A549 (cell line): Measurements from ENCODE around the gene VDAC1. TPM values are rescaled to one million over a fixed set of nuclear protein-coding genes. Genes with fewer than 3 reads are reported as not detected.
A peak's percentile ranks its signal among the peaks of the same experiment; 100 is the strongest.

ENCODE experiments used
- ATAC-seq, 2 experiments: fragments of 200-7000 bp in 1 of 2; fragments of >200 bp in 1 of 2; cut with Nextera tagmentation in 1 of 2; cut with Tn5 transposase in 1 of 2; 3 replicates each; pipeline versions ENCODE4 v1.8.0 to v1.9.1; 2018 to 2020; ENCODE audit warnings: mild to moderate bottlenecking in 1 of 2, moderate library complexity in 1 of 2
- CTCF ChIA-PET: fragments of 300-600 bp; sonication (Branson Sonifier 250); formaldehyde crosslinking; extraction: SDS; loops from one replicate; lab custom pipeline; 2021; ENCODE audit warnings: antibody characterized with exemption, inconsistent platforms; lab: Yijun Ruan, JAX
- POLR2A ChIA-PET: fragments of 350-600 bp; formaldehyde crosslinking; extraction: SDS; loops from one replicate; lab custom pipeline; 2021; ENCODE audit warnings: antibody characterized with exemption, inconsistent platforms; lab: Yijun Ruan, JAX
- DNase-seq, 2 experiments: peaks; one replicate each; pipeline versions ENCODE4 v3.0.0 to v3.0.0-alpha.2; 2011 to 2016; ENCODE audit warnings: low read depth in 1 of 2, low spot score in 1 of 2
- FAIRE-seq: peaks from 2 replicates; lab custom pipeline; 2011; peaks lifted over from hg19 to GRCh38; lab: Jason Lieb, UNC
- H3K27ac ChIP-seq, 2 experiments: fragments of >200 bp; sonication (Bioruptor Twin); formaldehyde crosslinking; 3 replicates each; pipeline ENCODE4 v1.5.1; 2016 to 2017
- H3K4me1 ChIP-seq: fragments of >200 bp; sonication (Bioruptor Twin); formaldehyde crosslinking; 3 replicates; pipeline ENCODE4 v1.6.1; 2016
- H3K4me2 ChIP-seq: fragments of >200 bp; sonication (Bioruptor Twin); formaldehyde crosslinking; 3 replicates; pipeline ENCODE4 v1.6.1; 2016
- H3K4me3 ChIP-seq: fragments of >200 bp; sonication (Bioruptor Twin); formaldehyde crosslinking; 3 replicates; pipeline ENCODE4 v1.5.1; 2016
- H3K9me3 ChIP-seq: fragments of >200 bp; sonication (Bioruptor Twin); formaldehyde crosslinking; 3 replicates; pipeline ENCODE4 v1.6.1; 2016
- BCL3 ChIP-seq: fragments of >200 bp; sonication (Bioruptor Twin); formaldehyde crosslinking; IDR thresholded peaks from 3 replicates; pipeline ENCODE4 v1.6.1; 2016
- CBX2 ChIP-seq: fragments of 200-600 bp; sonication (generic); IDR thresholded peaks from 2 replicates; pipeline ENCODE4 v1.6.1; 2016; ENCODE audit warnings: low read depth, mild to moderate bottlenecking, borderline replicate concordance
- CHD4 ChIP-seq: fragments of 200-600 bp; sonication (generic); IDR thresholded peaks from 2 replicates; pipeline ENCODE4 v1.6.1; 2016; ENCODE audit warnings: antibody characterized with exemption, mild to moderate bottlenecking, borderline replicate concordance
- E2F6 ChIP-seq: IDR thresholded peaks from 2 replicates; pipeline ENCODE4 v1.6.1; 2012; ENCODE audit warnings: low read depth, borderline replicate concordance
- EHF ChIP-seq: fragments of 250-450 bp; sonication (Bioruptor Pico); IDR thresholded peaks from 2 replicates; pipeline ENCODE4 v1.5.0; 2020; ENCODE audit warnings: mild to moderate bottlenecking
- EHMT2 ChIP-seq: fragments of 200-600 bp; sonication (generic); IDR thresholded peaks from 2 replicates; pipeline ENCODE4 v1.6.1; 2016; ENCODE audit warnings: antibody characterized with exemption, low read depth, mild to moderate bottlenecking, moderate library complexity
- EP300 ChIP-seq, 2 experiments: fragments of >200 bp; sonication (Bioruptor Twin); formaldehyde crosslinking; IDR thresholded peaks; 2 replicates in 1 of 2; 3 replicates in 1 of 2; pipeline ENCODE4 v1.6.1; 2016 to 2017
- ESRRA ChIP-seq: fragments of 150-350 bp; IDR thresholded peaks from 2 replicates; pipeline ENCODE4 v1.6.1; 2014; ENCODE audit warnings: mild to moderate bottlenecking, low read length, borderline replicate concordance
- HES2 ChIP-seq: fragments of >200 bp; sonication (Bioruptor Twin); formaldehyde crosslinking; IDR thresholded peaks from 2 replicates; pipeline ENCODE4 v1.6.1; 2016
- HEYL ChIP-seq: fragments of 250-450 bp; sonication (Bioruptor Pico); IDR thresholded peaks from 2 replicates; pipeline ENCODE4 v1.8.0; 2021; ENCODE audit warnings: mild to moderate bottlenecking, moderate library complexity
- HMGXB4 ChIP-seq: fragments of 250-450 bp; sonication (Bioruptor Pico); IDR thresholded peaks from 2 replicates; pipeline ENCODE4 v1.5.0; 2021; ENCODE audit warnings: mild to moderate bottlenecking, moderate library complexity, borderline replicate concordance
- HOXB13 ChIP-seq: fragments of 250-450 bp; sonication (Bioruptor Pico); IDR thresholded peaks from 2 replicates; pipeline ENCODE4 v1.5.0; 2020; ENCODE audit warnings: low read depth, mild to moderate bottlenecking, moderate library complexity
- JUN ChIP-seq, 2 experiments: fragments of >200 bp; sonication (Bioruptor Twin); formaldehyde crosslinking; IDR thresholded peaks; 2 replicates in 1 of 2; 3 replicates in 1 of 2; pipeline ENCODE4 v1.6.1; 2016 to 2017
- KDM1A ChIP-seq: fragments of 200-600 bp; sonication (generic); IDR thresholded peaks from 2 replicates; pipeline ENCODE4 v1.6.1; 2016; ENCODE audit warnings: low read depth, mild to moderate bottlenecking
- KDM5A ChIP-seq: fragments of 200-600 bp; sonication (generic); IDR thresholded peaks from 2 replicates; pipeline ENCODE4 v1.6.1; 2016; ENCODE audit warnings: antibody characterized with exemption, mild to moderate bottlenecking
- MAX ChIP-seq: IDR thresholded peaks from 2 replicates; pipeline ENCODE4 v1.6.1; 2012
- MAZ ChIP-seq: fragments of 150-350 bp; IDR thresholded peaks from 2 replicates; pipeline ENCODE4 v1.6.1; 2014; ENCODE audit warnings: antibody characterized with exemption, low read depth, low read length, borderline replicate concordance
- NFE2L2 ChIP-seq: fragments of 150-350 bp; conservative IDR thresholded peaks from 2 replicates; pipeline ENCODE4 v1.6.1; 2014; ENCODE audit warnings: low read length
- NPAS2 ChIP-seq: fragments of 250-450 bp; sonication (Bioruptor Pico); IDR thresholded peaks from 2 replicates; pipeline ENCODE4 v1.8.0; 2022; ENCODE audit warnings: mild to moderate bottlenecking, moderate library complexity, borderline replicate concordance
- NR3C1 ChIP-seq: fragments of >200 bp; sonication (Bioruptor Twin); formaldehyde crosslinking; IDR thresholded peaks from 3 replicates; pipeline ENCODE4 v1.6.1; 2017
- PBX3 ChIP-seq: IDR thresholded peaks from 2 replicates; pipeline ENCODE4 v1.6.1; 2012
- PHF8 ChIP-seq: fragments of 200-600 bp; sonication (generic); IDR thresholded peaks from 2 replicates; pipeline ENCODE4 v1.6.1; 2016; ENCODE audit warnings: low read depth, mild to moderate bottlenecking, antibody characterized with exemption, moderate library complexity, borderline replicate concordance
- POLR2A ChIP-seq: IDR thresholded peaks from 2 replicates; pipeline ENCODE4 v1.6.1; 2012; ENCODE audit warnings: mild to moderate bottlenecking, low read length
- POLR2AphosphoS2 ChIP-seq: conservative IDR thresholded peaks from 2 replicates; pipeline ENCODE4 v1.6.1; 2012; ENCODE audit warnings: low read length, improper control_type of control experiment, inconsistent platforms
- RAD21 ChIP-seq, 2 experiments: fragments of >200 bp in 1 of 2; sonication (Bioruptor Twin) in 1 of 2; formaldehyde crosslinking in 1 of 2; IDR thresholded peaks in 1 of 2; conservative IDR thresholded peaks in 1 of 2; 2 replicates in 1 of 2; 3 replicates in 1 of 2; pipeline ENCODE4 v1.6.1; 2012 to 2018; ENCODE audit warnings: inconsistent platforms in 1 of 2
- RCOR1 ChIP-seq: fragments of 150-350 bp; IDR thresholded peaks from 2 replicates; pipeline ENCODE4 v1.6.1; 2014; ENCODE audit warnings: antibody characterized with exemption, low read length, low read depth
- REST ChIP-seq: fragments of 200-600 bp; sonication (generic); IDR thresholded peaks from 2 replicates; pipeline ENCODE4 v1.6.1; 2016; ENCODE audit warnings: antibody characterized with exemption, mild to moderate bottlenecking, moderate library complexity
- RNF2 ChIP-seq: fragments of 200-600 bp; sonication (generic); IDR thresholded peaks from 2 replicates; pipeline ENCODE4 v1.6.1; 2016; ENCODE audit warnings: low read depth, mild to moderate bottlenecking, antibody characterized with exemption, moderate library complexity, borderline replicate concordance
- SMC3 ChIP-seq: fragments of >200 bp; sonication (Bioruptor Twin); formaldehyde crosslinking; IDR thresholded peaks from 3 replicates; pipeline ENCODE4 v1.6.1; 2018; ENCODE audit warnings: inconsistent platforms
- TP53 ChIP-seq: fragments of 250-450 bp; sonication (Bioruptor Pico); IDR thresholded peaks from 2 replicates; pipeline ENCODE4 v1.5.0; 2021; ENCODE audit warnings: mild to moderate bottlenecking, moderate library complexity
- ZC3H11A ChIP-seq: fragments of 450-650 bp; IDR thresholded peaks from 2 replicates; pipeline ENCODE4 v1.6.1; 2014; ENCODE audit warnings: antibody characterized with exemption, mild to moderate bottlenecking
- WGBS: methylation state at CpG from one replicate; pipeline ENCODE4 v1.1.6; 2017; ENCODE audit errors: missing lambda C conversion rate; 5-methylcytosine and 5-hydroxymethylcytosine counted together
- polyA plus RNA-seq, 4 experiments: library from polyadenylated mRNA; depleted of rRNA in 3 of 4; stranded (reverse); fragments of >200 nt; fragmentation: RNase III in 1 of 4; extraction: RNeasy Plus Mini Kit Qiagen cat#74134 plus additional on column Dnase treatment in 1 of 4; gene quantifications; 2 replicates in 3 of 4; 3 replicates in 1 of 4; pipeline ENCODE4 v1.2.3, GENCODE V29; 2011 to 2017

The VDAC1 gene
- polyA plus RNA-seq, 2 of the 4 experiments (the other 2 are of a cell fraction): 369 to 442 TPM

- Histone ChIP-seq H3K4me2 (peak within 1 kb of the TSS; percentile 93), H3K4me3 (peak within 1 kb of the TSS; percentile 67), H3K4me1 (peaks cover 32% of the 10 kb centered on the region), H3K27ac (peak within 1 kb of the TSS; percentile 91 to 95), H3K9me3 (no peaks in the 10 kb centered on the region)
- ChIA-PET CTCF (interaction anchor here (1.0 to 2.7 kb wide), 2 partner anchors 11 to 29 kb away, joined by 7 to 23 read pairs; no protein-coding TSS in a partner anchor), POLR2A (interaction anchor here (0.8 kb wide), 1 partner anchor 11 kb away, joined by 9 read pairs; no protein-coding TSS in a partner anchor)
- no peak for FAIRE-seq
- 3% methylated on average over 24 of the region's 48 CpGs for WGBS
- peak; percentile 96 to 98 for ATAC-seq
- peak; percentile 97 for DNase-seq
- no peak for TF ChIP-seq PBX3
- TF ChIP-seq HEYL (CRISPR knock-in tag): no peak
- TF ChIP-seq HMGXB4: 0 out of 2 replicates have a peak, but pooled peaks have one; percentile 30
- no peak for TF ChIP-seq NFE2L2
- TF ChIP-seq EHMT2: no peak
- TF ChIP-seq POLR2AphosphoS2: 0 out of 2 replicates have a peak, but pooled peaks have one; percentile 43
- peak; percentile 65; the same call in 1 of the 3 replicates for TF ChIP-seq BCL3
- TF ChIP-seq MAX: peak; percentile 86
- no peak for TF ChIP-seq HES2
- TF ChIP-seq ESRRA: no peak
- TF ChIP-seq SMC3: no peak
- TF ChIP-seq REST: no peak
- TF ChIP-seq RCOR1: no peak
- no peak for TF ChIP-seq HOXB13 (CRISPR knock-in tag)
- TF ChIP-seq NPAS2 (CRISPR knock-in tag): no peak
- no peak for TF ChIP-seq CHD4
- TF ChIP-seq JUN (IDR thresholded peaks at IDR 0.05): peak; percentile 82 to 86; a peak in 3 of 5 replicates
- TF ChIP-seq KDM5A: peak; percentile 82
- peak; percentile 76 for TF ChIP-seq POLR2A
- no peak for TF ChIP-seq KDM1A
- TF ChIP-seq RNF2: no peak
- no peak for TF ChIP-seq CBX2
- TF ChIP-seq EHF (CRISPR knock-in tag): no peak
- no peak for TF ChIP-seq TP53 (CRISPR knock-in tag)
- 0 out of 2 replicates have a peak, but pooled peaks have one; percentile 44 for TF ChIP-seq MAZ
- TF ChIP-seq RAD21 (conservative IDR thresholded peaks at IDR 0.05 in 1 of 2, IDR thresholded peaks at IDR 0.05 in 1 of 2): peak in 1 of 2 experiments; percentile 3; a peak in 1 of 5 replicates
- TF ChIP-seq NR3C1: no peak
- peak; percentile 33; the same call in 1 of the 2 replicates for TF ChIP-seq E2F6
- no peak for TF ChIP-seq ZC3H11A
- TF ChIP-seq PHF8: peak; percentile 69; the same call in 1 of the 2 replicates
- no peak for TF ChIP-seq EP300 (IDR thresholded peaks at IDR 0.05)
These were observed 36.4 kb downstream of the VDAC1 start, which contains the start of gene C5orf15 for GRCh38 chr5:133968204-133968980. C5orf15 (minus strand) TSS chr5:133968625; CDS start chr5:133968584, 41 bp downstream.
